Natural killer cell (primary cell): ENCODE data around the gene BMERB1. TPM values are rescaled to one million over a fixed set of nuclear protein-coding genes. Genes with fewer than 3 reads are reported as not detected.
"Not testable (repeated sequence)": the region's sequence is repeated elsewhere in the genome, so short reads cannot be mapped to it uniquely, and the experiment has no call there.

Experiments used
- ATAC-seq, 3 donors: fragments of 150-1000 bp in 2 of 3; fragments of 200-7000 bp in 1 of 3; cut with Tn5 transposase; 1 replicate in 1 of 3; 2 replicates in 2 of 3; pipeline ENCODE4 v1.10.0; 2021; ENCODE audit warnings: mild to moderate bottlenecking in 2 of 3, moderate library complexity in 2 of 3
- DNase-seq, 2 donors: peaks; one replicate each; pipeline versions ENCODE4 v3.0.0 to v3.0.0-alpha.2; 2013 to 2021; ENCODE audit warnings: mixed read lengths in 1 of 2
- H3K27ac ChIP-seq: one replicate; pipeline ENCODE4 v1.5.1; 2013; ENCODE audit warnings: mild to moderate bottlenecking, low read length
- H3K27me3 ChIP-seq: one replicate; pipeline ENCODE4 v1.6.1; 2013; ENCODE audit warnings: low read length; ENCODE audit not compliant: control insufficient read depth, insufficient read depth
- H3K36me3 ChIP-seq: one replicate; pipeline ENCODE4 v1.6.1; 2013; ENCODE audit warnings: low read length; ENCODE audit not compliant: control insufficient read depth, insufficient read depth
- H3K4me1 ChIP-seq: one replicate; pipeline ENCODE4 v1.6.1; 2013; ENCODE audit warnings: low read length; ENCODE audit not compliant: control insufficient read depth, insufficient read depth
- H3K4me3 ChIP-seq: one replicate; pipeline ENCODE4 v1.5.1; 2013; ENCODE audit warnings: low read length
- H3K9me3 ChIP-seq: one replicate; pipeline ENCODE4 v1.6.1; 2013; ENCODE audit warnings: low read length; ENCODE audit not compliant: control insufficient read depth, insufficient read depth
- H3K27ac Mint-ChIP-seq, 2 donors: one replicate each; pipeline ENCODE4 v1.8.0; 2022; ENCODE audit warnings: mild to moderate bottlenecking in 2 of 2, mixed read lengths in 2 of 2, moderate library complexity in 1 of 2
- H3K27me3 Mint-ChIP-seq, 2 donors: one replicate each; pipeline ENCODE4 v1.8.0; 2022; ENCODE audit warnings: low read depth in 2 of 2, mixed read lengths in 2 of 2
- H3K36me3 Mint-ChIP-seq: one replicate; pipeline ENCODE4 v1.8.0; 2022; ENCODE audit warnings: mixed read lengths
- H3K4me1 Mint-ChIP-seq, 2 donors: one replicate each; pipeline ENCODE4 v1.8.0; 2022; ENCODE audit warnings: mixed read lengths in 2 of 2
- H3K4me3 Mint-ChIP-seq: one replicate; pipeline ENCODE4 v1.8.0; 2022; ENCODE audit warnings: mild to moderate bottlenecking, moderate library complexity, mixed read lengths
- H3K9me3 Mint-ChIP-seq, 2 donors: one replicate each; pipeline ENCODE4 v1.8.0; 2022; ENCODE audit warnings: mixed read lengths in 2 of 2
- WGBS: methylation state at CpG from one replicate; pipeline ENCODE4 v1.1.7; 2013; ENCODE audit warnings: missing lambda C conversion rate; ENCODE audit not compliant: insufficient coverage; 5-methylcytosine and 5-hydroxymethylcytosine counted together
- intact Hi-C: fragments of 100-400 bp; cut with micrococcal nuclease; formaldehyde crosslinking; loops from one replicate; pipeline ENCODE4 v1.14.2; 2022
- total RNA-seq, 4 donors: library from RNA; stranded (reverse); fragments of 120-200 nt in 1 of 4; gene quantifications; one replicate each; pipeline versions ENCODE4 v1.2.3 to v1.2.4, GENCODE V29; 2013 to 2022
- TF ChIP-seq, protein P1 (sequence below): fragments of 200-600 bp; IDR thresholded peaks from one replicate; pipeline ENCODE4 v1.8.0; 2022; ENCODE audit warnings: antibody characterized with exemption

Gene BMERB1
- total RNA-seq, 3 donors from 2014 or later (not counting 1 experiment from before 2014, with no cell fraction given): 3.7 to 6.7 (median 4.5) TPM

DNA sequence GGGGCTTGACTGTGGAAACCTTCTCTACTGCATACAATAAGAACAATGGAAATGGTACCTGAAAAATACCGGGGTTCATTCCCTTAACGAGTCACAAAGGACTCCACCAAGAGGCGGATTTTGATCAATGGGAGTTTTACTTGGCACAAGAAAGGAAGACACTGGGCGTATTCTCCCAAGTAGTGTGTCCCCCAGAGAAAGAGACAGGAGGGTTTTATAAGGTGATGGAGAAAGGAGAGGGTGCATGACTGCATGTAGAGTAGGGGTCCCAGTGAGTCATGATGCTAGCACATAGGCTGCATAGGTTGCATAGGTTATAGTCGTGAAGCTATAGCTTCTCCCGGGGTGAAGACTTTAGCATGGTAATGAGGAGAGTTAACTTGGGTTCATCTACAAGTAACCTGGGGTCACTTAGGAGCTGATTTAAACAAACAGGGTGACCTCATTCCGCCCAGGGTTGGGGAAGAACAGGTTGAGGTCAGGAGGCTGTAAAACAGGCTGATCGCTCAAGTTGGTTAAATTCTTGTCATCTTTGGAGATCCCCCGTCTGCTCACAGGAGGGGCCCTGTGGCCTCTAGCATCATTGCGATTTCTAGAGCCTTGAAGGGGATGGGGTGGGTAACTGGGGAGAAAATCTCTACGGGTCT lies 37.3 kb upstream of the BMERB1 start:
- Histone ChIP-seq H3K27me3 (no peaks in the 10 kb centered on the region), H3K4me1 (no peaks in the 10 kb centered on the region), H3K27ac (no peak overlapping the region), H3K4me3 (no peak overlapping the region), H3K36me3 (no peaks in the 10 kb centered on the region), H3K9me3 (no peaks in the 10 kb centered on the region)
- Mint-ChIP-seq H3K4me3 (no peak overlapping the region), H3K9me3 (no peaks in the 10 kb centered on the region), H3K36me3 (no peaks in the 10 kb centered on the region), H3K27me3 (peaks cover 16 to 24% of the 10 kb centered on the region in 2 donors), H3K4me1 (no peaks in the 10 kb centered on the region), H3K27ac (no peak overlapping the region)
- DNase-seq: no peak
- 89% methylated on average over 9 of the region's 11 CpGs for WGBS
- TF ChIP-seq, protein P1, sequence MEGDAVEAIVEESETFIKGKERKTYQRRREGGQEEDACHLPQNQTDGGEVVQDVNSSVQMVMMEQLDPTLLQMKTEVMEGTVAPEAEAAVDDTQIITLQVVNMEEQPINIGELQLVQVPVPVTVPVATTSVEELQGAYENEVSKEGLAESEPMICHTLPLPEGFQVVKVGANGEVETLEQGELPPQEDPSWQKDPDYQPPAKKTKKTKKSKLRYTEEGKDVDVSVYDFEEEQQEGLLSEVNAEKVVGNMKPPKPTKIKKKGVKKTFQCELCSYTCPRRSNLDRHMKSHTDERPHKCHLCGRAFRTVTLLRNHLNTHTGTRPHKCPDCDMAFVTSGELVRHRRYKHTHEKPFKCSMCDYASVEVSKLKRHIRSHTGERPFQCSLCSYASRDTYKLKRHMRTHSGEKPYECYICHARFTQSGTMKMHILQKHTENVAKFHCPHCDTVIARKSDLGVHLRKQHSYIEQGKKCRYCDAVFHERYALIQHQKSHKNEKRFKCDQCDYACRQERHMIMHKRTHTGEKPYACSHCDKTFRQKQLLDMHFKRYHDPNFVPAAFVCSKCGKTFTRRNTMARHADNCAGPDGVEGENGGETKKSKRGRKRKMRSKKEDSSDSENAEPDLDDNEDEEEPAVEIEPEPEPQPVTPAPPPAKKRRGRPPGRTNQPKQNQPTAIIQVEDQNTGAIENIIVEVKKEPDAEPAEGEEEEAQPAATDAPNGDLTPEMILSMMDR: no peak
- intact Hi-C loops: no loop called here
- no peak for ATAC-seq

DNA sequence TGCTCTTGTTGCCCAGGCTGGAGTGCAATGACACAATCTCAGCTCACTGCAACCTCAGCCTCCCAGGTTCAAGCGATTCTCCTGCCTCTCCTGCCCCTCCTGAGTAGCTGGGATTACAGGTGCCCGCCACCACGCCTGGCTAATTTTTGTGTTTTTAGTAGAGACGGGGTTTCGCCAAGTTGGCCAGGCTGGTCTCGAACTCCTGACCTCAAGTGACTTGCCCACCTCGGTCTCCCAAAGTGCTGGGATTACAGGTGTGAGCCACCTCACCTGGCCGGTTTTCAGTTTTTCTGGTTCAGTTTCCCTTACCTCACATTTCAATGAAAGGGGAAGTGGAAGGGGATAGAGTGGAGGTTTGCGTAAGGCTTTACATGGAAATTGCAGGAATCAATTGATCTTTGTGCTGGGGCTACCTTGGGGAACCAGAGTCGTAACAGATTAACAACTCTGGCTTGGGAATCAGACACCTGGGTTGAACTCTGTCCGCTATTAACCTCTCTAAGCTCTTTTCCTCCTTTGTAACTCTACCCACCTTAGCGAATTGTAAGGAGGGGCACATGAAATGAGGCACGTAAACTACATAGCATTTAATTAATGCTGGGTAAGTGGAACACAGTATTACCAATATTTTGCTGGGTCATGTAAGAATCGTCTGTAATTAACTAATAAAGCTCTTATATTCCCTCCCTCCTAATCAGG lies 35.6 kb upstream of the BMERB1 start:
- H3K27ac Mint-ChIP-seq: no peak overlapping the region
- no peaks in the 10 kb centered on the region for H3K4me1 Mint-ChIP-seq
- H3K27ac ChIP-seq: no peak overlapping the region
- H3K9me3 Mint-ChIP-seq: no peaks in the 10 kb centered on the region
- no peaks in the 10 kb centered on the region for H3K36me3 Mint-ChIP-seq
- no peaks in the 10 kb centered on the region for H3K9me3 ChIP-seq
- TF ChIP-seq, protein P1: no peak
- H3K4me3 ChIP-seq: no peak overlapping the region
- H3K27me3 ChIP-seq: no peaks in the 10 kb centered on the region
- no peaks in the 10 kb centered on the region for H3K36me3 ChIP-seq
- DNase-seq: no peak
- intact Hi-C loops: no loop called here
- H3K27me3 Mint-ChIP-seq: peaks cover 13 to 18% of the 10 kb centered on the region in 2 donors
- no peaks in the 10 kb centered on the region for H3K4me1 ChIP-seq
- no peak for ATAC-seq
- WGBS: 92% methylated on average over 11 of the region's 14 CpGs
- no peak overlapping the region for H3K4me3 Mint-ChIP-seq

DNA sequence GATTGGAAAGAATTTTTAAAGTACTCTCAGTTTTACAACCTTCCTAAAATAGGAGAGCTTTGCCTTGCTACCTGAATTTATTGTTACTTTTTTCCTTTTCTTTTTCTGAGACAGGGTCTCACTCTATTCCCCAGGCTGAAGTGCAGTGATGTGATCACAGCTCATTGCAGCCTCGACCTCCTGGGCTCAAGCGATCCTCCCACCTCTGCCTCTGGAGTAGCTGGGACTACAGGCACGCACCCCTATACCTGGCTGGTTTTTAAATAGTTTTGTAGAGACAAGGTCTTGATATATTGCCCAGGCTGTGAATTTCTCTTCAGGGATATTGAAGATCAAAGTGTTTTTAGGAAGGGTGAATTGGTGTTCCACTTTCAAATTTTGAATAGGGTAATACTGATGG lies 35.1 kb upstream of the BMERB1 start:
- H3K27ac ChIP-seq: no peak overlapping the region
- H3K4me3 ChIP-seq: no peak overlapping the region
- H3K4me1 Mint-ChIP-seq: no peaks in the 10 kb centered on the region
- no peaks in the 10 kb centered on the region for H3K36me3 Mint-ChIP-seq
- 97% methylated on average over 3 of the region's 3 CpGs for WGBS
- H3K27me3 Mint-ChIP-seq: peaks cover 13 to 17% of the 10 kb centered on the region in 2 donors
- H3K36me3 ChIP-seq: no peaks in the 10 kb centered on the region
- H3K27ac Mint-ChIP-seq: no peak overlapping the region
- no peaks in the 10 kb centered on the region for H3K27me3 ChIP-seq
- no peak overlapping the region for H3K4me3 Mint-ChIP-seq
- DNase-seq: no peak
- no peaks in the 10 kb centered on the region for H3K9me3 ChIP-seq
- no peak for ATAC-seq
- no peaks in the 10 kb centered on the region for H3K9me3 Mint-ChIP-seq
- TF ChIP-seq, protein P1: no peak
- H3K4me1 ChIP-seq: no peaks in the 10 kb centered on the region
- intact Hi-C loops: no loop called here

DNA sequence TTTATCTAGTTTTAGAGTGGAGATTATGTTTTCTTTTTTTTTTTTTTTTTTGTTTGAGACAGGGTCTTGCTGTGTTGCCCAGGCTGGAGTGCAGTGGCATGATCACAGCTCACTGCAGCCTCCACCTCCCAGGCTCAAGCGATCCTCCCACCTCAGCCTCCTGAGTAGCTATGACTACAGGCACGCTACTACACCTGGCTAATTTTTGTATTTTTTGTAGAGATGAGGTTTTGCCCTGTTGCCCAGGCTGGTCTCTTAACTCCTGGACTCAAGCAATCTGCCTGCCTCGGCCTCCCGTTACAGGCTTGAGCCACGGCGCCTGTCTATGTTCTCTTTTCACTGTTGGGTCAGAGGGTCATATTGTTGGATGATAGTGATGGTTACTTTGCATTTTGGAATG lies 34.1 kb upstream of the BMERB1 start:
- H3K36me3 ChIP-seq, H3K9me3 ChIP-seq, H3K9me3 Mint-ChIP-seq, H3K36me3 Mint-ChIP-seq, intact Hi-C loops, H3K4me3 ChIP-seq, DNase-seq, H3K27ac ChIP-seq, H3K27me3 ChIP-seq, H3K4me1 Mint-ChIP-seq, H3K27ac Mint-ChIP-seq, H3K4me3 Mint-ChIP-seq, H3K4me1 ChIP-seq, ATAC-seq: not testable (repeated sequence)
- peaks cover 7 to 10% of the 10 kb centered on the region in 2 donors for H3K27me3 Mint-ChIP-seq
- 96% methylated on average over 6 of the region's 6 CpGs for WGBS
